EH (cell line): ENCODE data around the gene METTL16.

ENCODE experiments used
- DNase-seq: peaks from one replicate; pipeline ENCODE4 v3.0.0-alpha.2; 2015; ENCODE audit warnings: low read depth

The METTL16 gene

DNA sequence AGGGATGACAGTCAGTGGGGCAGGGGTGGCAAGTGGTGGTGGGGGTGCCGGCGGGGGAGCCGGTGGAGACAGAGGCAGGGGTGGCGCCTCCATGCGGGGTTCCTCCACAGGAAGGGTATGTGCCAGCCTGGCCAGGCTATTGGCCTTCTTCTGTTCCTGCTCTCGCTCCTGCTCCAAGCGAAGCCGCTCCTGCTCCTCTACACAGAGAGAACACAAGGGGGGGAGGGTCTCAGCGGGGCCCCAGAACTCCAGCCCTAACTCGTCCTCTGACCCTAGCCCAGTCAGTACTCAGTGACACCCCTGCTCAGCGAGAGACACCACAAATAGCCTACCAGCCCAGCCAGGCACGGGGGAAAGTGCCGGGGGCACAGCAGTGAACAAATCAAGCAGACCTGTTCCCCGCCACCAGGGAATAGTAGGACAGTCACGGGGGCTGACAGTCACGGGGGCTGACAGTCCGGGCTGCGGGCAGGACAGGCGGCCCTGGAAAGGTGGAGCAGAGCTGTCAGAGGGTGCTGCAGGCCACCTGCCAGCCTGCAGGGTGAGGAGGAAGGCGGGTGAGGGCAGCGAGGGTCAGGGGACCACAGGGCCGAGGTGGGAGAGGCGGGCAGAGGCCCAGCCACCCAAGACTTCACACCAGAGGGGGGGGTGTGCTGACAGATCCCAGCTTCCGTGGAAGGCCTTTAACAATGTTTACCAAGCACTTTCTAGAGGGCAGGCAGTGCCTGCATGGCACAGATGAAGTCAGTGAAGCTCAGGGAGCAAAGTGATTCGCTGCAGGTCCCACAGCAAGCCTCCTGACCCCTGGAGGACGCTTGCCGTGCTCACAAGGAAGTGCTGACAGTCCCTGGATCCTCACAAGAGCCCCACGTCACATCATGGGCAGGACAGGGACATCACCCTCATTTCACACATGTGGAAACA is 116.2 kb downstream of the METTL16 start:
- peak; percentile 62 for DNase-seq

DNA sequence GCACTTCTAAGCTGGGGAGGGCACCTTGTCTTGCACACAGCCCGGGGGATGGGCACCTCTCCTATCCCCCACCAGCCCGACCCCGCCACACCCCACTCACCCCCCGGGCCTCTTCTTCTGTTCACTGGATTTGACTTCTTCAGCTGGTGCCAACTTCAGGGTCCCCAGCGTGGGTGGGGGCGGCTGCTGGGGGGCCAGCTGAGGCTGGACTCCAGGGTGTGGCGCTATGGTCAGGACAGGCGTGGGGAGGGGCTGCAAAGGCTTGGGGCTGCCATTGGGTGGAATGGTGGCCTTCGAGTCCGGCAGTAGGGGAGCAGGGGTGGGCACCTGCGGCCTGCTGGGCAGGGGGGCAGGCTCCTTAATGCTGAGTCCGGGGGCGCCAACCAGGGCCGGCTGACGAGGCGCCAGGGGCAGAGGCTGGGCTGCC is 116.9 kb downstream of the METTL16 start:
- DNase-seq, result no peak

DNA sequence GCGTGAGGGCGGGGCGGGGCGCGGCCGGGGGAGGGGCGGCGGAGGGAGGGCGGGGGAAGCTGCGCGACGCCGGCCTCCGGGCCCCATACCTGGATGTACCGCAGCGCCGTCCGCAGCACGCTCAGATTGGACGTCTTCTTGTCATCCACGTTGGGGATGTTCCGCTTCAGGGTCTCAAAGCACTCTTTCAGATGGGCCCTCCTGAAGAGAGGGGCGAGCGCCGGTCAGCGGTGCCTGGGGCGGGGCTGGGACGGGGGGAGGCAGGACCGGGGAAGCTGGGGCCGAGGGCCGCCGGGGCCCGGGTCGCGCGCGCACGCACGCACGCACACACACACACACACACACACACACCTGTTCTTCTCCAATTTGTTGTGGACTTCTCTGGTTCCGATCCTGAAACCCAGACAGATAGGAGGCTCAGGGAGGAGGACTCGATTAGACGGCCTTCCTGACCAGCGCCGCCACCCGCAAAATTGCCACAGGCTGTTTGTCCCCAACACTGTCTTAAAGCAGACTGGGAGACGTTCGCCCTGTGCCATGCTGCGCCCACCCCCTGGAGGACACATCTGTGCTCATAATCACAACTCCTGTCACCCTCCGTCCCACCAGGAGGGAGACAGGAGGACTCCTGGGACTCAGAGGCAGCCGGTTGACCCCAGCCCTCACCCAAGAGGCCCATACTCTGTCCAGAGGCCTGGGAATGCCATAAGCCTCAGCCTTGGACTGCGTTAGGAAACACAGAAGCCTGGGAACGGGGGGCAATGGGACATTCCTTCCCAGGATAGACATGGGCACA is 117.5 kb downstream of the METTL16 start:
- no peak for DNase-seq

GRCh38 chr17:2393174-2393953 is 118.3 kb downstream of the METTL16 start:
- peak; percentile 88 for DNase-seq

DNA sequence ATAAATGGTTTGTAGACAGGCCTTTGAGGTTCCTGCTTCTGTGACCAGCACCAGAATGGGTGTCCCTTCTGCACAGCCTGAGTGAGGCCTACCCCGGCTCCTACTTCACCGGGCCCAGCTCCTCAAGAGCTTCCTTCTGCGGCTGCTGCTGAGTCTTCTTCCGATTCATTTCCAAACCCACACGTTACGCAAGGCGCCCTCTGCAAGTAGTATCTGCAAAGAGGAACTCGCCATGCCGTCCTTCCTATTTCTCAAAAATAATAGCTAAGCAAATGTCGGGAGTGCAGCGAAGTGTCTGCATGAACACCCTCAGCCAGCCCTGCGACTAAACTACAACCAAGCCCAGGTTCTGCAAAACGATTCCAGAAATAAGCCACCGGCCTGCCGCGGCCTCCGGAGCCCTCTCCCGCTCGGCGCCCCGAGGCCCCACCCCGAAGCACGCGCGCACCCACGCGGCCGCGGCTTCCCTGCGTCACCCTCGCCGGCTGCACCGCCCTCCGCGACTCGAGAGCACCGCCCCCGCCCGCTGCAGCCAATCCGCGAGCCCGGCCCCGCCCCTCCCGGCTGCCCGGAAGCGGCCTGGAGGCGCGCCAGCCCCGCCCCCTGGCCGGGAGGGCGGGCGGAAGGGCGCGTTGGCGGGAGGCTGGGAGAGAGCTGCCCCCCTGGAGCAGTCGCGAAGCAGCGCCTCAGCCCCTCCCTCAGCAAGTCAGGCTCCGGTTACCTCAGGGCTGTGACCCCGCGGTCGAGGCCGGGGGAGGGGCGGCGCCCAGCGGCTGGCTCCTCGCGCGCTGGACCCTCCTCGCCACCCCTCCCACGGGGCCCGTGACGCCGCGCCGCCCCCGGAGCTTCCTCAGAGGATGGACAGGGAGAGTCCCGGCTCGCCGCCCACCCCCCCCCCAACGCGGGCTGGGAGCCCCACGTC is 119.2 kb downstream of the METTL16 start:
- peak; percentile 97 for DNase-seq

GRCh38 chr17:2391597-2392251 is 120.0 kb downstream of the METTL16 start:
- no peak for DNase-seq

DNA sequence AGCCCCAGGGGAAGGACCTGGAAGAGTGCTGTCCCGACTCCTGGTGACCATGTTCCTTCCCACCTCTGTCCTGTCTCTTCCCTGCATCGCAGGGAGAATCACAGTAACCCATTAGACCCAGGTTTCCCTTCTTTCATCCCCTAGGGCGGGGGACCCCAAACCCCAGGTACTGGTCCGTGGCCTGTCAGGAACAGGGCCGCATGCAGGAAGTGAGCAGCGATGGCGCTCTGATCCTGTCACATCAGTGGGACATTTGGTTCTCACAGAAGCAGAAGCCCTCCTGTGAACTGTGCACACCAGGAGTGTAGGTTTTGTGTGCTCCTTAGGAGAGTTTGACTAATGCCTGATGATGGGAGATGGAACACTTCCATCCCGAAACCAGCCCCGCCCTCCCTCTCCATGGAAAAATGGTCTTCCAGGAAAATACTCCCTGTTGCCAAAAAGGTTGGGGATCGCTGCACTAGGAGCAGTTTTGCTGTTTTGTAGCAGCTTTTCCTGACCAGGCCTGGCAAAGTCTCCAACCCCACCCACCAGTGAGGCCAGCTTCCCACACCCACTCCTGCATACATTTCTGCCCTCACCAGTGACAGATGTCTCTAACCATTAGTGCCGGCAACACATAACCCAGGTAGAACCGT is 121.4 kb downstream of the METTL16 start:
- DNase-seq, result no peak

DNA sequence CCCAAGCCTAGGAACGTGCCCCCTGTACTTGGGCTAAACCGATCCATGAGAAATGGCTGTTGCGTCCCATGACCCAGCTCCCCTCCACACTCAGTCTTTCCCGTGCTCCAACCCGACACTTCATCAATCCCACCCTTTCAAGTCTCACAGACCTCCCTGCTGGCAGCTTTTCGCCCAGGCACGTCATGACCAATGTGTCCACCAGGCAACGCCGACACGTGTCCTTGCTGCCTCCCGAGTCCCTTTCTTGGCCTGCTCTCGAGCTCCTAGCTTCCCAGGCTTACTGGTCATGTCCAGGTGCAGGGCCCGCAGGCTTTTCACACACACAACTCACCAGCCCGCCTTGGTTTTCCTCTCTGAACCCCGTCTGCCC is 123.0 kb downstream of the METTL16 start:
- no peak for DNase-seq

GRCh38 chr17:2388020-2388682 is 123.5 kb downstream of the METTL16 start:
- DNase-seq, result no peak

DNA sequence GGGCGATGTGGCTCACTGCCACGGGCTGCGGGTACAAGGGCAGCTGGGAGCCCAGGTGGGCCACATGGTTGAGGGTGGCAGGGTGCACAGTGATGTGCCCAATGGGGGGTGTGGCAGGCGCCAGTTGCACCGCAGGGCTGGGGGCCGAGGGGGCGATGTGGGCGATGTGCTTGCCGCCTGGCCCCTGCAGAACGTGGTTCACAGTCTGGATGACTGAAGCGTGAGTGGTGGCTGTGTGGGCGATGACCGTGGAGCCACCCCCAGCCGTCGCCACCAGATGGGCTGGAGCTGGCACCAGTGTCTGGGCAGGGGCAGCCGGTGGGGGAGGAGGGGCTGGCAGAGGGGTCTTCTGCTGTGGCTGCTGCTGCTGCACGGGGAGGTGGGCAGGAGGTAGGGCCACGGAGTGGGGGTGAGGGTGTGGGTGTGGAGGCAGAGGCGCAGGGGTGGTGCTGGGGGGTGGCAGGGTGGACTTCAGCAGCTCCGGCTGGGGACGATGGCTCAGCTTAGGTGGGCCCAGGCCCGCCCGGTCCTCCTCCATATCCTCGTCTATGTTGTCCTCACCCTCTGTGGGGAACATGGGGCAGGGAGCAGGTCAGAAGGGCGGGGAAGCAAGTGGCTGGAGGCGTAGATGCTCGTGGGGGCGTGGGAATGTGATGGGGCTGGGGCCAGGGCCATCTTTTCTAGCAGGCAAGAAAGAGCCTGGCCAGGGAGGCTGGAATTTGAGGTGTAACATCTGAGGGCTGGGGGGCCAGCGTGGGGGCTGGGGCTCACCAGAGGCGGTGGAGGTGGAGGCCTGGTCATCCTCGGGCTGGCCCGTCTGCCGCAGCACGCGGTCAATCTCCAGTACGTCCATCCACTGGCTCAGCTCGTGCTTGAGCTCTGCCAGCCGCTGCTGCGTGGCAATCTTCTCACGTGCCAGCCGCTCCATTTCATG is 124.3 kb downstream of the METTL16 start:
- DNase-seq, result no peak

DNA sequence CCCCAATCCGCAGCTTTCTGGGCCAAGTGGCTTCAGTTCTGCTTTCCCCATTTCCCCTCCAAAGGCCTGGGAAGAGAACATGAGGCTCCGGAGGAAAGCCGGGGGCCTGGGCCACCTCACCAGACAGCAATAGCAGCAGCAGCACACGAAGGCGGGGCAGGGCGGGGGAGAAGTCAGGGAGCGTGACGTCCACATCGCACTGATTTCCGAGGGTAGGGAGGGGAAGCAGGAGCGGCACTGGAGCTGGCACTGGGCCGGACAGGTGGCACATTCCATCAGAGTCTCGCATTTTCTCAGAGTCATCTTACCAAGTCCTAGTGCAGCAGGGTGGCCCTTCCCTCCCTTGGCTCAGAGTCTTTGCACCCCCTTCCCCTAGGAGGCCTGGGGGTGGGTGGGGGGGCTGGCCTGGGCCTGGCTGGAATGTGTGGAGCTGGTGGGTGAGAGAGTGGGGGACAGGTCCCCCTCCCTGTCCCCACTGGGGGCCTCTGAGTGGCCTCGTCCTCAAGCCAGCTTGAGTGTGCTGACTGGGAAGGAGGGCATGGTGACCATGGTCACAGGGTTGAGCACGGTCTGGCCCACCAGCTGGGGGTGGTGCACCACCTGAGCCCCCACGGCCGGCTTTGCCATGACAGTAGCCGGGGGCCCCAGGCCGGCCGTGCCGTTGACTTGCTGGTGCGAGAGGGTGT is 125.1 kb downstream of the METTL16 start:
- no peak for DNase-seq

GRCh38 chr17:2385240-2386210 is 126.2 kb downstream of the METTL16 start:
- no peak for DNase-seq

DNA sequence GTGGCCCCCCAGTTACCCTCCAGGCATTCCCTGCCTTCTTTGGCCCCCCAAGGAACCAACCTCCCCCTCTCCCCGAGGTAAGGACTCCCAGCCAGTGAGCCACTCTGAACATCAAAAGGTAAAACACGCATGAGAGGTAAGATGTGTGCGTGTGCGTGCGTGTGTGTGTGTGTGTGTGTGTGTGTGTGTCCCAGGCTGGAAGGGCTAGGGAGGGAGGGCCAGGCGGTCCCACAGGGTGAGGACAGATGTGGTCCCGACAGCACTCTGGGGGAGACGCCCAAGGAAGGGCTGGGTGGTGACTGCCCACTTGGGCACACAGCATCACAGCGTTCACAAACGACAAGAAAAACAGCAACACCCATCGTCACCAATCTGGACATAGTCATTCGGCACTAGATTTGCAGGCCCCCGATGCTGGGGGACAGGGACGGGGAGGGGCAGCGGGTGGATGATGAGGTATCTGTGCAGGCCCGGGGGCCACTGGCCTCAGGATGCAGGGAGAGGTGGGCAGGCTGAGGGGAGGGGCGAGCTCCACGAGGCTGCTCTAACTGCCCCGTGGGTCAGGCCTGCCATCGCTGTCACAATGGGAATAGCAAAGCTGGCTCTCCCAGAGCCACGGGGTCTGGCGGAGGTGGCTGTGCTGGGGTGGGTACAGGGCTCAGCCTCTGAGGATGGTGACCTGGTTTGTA is 127.1 kb downstream of the METTL16 start:
- DNase-seq, result no peak

- DNase-seq, result no peak
These were observed 128.0 kb downstream of the METTL16 start for GRCh38 chr17:2383628-2384167.

- no peak for DNase-seq
These were observed 130.6 kb downstream of the METTL16 start for GRCh38 chr17:2380950-2381649.
